ENCODE measurements around the gene CBY3.
A peak's percentile ranks its signal among the peaks of the same experiment; 100 is the strongest.
"Not testable (repeated sequence)": the region's sequence is repeated elsewhere in the genome, so short reads cannot be mapped to it uniquely, and the experiment has no call there.

CBY3 gene

DNA sequence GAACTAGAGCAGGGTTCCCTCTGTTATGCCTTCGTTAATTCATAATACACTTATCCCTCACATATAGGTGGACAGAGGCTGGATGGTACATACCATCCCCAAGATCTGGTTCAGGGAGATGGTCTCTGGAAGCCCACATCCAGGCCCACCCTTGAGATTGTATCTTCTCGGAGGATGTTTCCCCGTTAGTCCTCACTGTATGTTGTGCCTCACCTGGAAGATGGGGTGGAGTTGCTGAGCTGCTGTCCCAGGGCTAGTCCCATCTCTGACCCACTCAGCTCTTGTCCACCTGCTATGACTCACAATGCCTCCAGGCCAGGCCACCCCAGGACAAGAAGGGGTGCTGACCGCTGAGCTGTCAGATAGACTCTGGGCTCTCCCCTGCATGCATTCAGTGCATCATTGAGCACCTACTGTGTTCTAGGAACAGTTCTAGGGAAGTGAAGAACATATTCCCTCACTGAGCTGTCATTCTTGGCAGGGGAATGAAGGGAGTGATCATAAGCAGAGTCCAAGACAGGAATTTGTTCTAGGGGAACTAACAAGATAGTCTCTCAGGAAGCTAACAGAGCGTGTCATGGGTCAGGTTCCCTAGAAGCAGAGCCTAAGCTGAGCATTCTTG lies at the start of gene CBY3:
TSS of gene CBY3 (minus strand) at position 255 of the 622 bp plus-strand sequence. CDS start at position 139, 116 bp downstream.
- no peak for DNase-seq

DNA sequence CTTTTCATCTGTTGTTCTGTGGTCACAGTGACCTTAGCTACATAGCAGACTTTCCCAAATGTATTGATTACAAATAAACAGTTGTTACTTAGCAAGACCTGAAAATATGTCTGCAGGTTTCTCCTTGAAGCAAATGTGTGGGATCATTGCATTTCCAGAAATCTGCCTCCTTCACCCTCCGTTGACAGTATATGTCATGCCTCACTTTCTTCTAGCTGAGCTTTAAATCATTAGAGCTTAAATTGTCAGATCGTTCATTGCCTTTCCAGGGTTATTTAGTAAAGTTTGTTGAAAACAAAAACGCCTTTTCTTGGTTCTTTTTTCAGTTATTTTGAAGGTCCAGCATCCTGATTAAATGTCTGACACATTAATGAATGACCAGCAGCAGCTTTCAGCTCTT lies 49.5 kb upstream of the CBY3 start:
- no peak for DNase-seq

DNA sequence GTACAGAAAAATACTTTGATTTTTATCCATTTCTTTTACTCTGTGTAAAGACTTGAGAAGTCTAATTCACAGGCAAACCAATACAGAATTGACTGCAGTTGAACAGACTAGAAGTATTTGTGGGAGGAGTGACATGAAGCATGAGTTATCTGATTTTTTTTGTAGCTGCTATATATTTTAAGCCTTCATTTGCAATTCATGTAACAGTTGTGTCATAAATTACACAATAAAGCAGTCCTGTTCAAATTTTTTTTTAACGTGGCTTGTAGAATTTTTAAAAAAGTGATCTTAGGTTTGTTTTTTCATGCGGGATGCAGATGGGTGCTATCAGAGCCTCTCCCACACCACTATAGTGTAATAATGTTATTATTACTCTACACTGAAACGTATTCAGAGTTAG lies 48.9 kb upstream of the CBY3 start:
- DNase-seq: no peak

DNA sequence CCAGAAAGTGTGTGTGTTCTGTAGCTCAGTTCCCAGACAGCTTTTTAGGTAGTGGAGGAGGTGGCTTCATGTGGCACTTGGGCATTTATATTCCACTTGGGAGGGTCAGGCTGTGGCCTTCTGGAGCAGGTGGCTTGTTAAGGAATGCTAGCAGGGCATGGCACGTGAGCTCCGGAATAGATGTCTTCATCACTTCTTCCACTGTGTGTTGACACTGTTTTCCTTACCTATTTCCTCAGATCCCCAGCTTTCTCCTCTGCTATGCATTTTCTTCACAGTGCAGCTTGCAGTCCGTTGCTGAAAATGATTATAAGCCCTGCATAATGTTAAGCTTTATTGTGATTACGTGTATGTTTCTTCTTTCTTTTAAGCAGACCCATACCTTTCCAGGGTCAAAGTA lies 48.5 kb upstream of the CBY3 start:
- DNase-seq: no peak

DNA sequence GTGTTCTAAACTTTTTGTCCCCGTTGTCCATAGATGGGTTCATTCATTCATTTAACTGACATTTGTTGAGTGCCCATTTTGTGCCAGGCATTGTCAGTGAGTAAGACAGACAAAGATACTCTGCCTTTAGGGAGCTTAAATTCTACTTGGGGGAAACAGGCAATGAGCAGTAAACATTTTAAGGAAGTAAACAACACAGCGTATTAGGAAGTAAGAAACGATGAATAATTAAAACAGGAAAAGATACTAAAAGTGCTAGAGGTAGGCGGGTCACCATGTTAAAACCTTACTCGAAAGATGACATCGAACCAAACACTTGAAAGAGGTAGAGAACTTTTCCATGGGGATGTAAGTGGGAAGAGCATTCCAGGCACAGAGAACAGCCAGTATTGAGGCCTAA lies 46.3 kb upstream of the CBY3 start:
- DNase-seq: no peak

DNA sequence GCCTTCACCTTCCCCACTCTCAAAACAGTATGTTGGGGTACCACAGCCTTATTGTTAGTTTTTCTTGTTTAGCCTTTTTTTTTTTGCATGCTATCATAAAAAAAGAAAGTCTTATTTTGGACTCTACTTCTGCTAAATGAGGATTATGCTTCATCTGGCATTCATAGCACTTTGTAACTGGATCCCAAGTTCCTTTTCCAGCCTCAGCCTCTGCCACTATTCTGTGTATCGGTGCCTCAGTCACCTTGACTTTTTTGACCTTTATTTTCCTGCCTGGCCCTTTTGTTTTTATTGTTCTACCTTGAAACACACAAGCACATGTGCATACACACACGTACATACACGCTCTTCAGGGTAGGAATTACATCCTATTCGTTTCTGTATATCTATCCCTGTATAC lies 43.3 kb upstream of the CBY3 start:
- no peak for DNase-seq

DNA sequence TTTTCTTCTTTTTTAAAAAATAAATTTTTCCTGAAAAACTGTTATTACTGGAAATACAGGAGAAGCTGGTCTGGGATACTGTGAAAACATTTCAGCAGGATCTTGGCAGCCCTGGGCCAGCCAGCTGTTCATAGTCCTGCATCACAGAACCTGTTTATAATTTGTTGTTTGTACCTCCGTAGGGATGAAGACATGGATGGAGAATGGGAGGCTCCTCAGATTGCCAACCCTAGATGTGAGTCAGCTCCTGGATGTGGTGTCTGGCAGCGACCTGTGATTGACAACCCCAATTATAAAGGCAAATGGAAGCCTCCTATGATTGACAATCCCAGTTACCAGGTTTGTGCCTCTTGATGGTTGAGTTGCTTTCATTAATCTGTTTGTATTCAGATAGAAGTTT lies 39.4 kb upstream of the CBY3 start:
- no peak for DNase-seq

DNA sequence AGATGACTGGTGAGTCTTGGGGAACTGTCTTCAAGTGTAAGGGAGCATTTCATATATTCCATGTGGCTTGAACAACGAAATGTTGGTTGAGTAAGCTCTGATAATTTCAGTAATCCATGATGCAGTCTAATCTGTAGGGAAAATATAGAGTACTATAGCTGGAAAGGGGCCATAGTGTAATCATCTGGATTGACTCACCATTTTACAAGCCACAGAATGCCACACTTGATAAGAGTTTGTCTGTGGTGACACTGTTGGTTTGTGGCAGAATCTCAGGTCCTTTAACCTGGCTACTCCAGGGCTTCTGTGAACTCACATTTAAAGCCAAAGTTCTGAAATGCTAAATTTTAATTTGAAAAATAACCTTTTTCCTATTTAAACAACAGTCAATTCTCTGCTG lies 35.5 kb upstream of the CBY3 start:
- no peak for DNase-seq

DNA sequence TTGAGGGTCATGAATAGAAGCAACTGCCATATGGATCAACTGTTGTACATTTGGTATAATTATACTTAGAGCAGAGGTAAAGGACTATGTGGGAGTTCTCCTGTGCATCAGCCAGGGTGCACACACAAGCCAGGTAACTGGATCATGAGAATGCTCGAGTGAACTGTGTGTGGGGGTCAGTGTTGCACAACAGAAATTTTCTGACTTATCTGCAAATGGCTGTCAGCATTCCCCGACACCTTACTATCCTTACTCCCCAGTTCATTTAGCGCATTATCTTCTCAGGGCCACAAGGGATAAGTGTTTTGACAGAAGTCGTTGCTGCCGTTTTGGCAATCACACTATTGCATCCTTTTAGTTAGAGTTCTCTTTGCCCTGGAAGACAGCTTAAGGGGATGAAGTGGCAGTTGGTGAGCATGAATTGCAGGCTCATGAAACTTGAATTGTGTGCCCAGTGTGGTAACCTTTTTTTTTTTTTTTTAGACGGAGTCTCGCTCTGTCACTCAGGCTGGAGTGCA lies 19.6 kb upstream of the CBY3 start:
- DNase-seq: no peak

DNA sequence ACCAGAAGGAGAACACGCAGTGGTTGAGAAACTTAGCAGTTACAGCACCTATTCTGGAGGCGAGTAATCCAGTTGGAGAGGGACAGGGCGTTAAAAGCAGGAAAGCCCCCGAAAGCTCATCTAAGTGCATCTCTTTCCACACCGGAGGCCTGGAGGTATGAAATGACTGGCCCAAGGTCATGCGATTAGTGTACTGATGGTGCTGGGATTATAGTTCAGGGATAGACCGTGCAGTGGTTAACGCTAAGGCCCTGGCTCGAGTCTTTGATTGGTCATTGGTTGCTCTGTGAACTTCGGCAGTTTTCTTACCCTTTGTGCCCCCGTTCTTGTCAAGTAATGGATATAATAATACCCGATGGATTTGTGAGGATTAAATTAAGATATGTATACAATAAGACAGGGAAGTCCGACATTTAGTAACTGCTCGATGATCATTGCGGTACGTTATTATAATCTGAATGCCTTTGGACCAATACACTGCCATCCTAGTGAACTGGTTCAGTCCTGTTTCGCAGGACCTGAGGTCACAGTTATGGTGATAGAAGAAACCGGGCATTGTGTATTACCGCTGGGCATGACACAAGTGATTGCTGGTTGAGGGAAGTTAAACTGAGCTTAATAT lies 18.9 kb upstream of the CBY3 start:
- DNase-seq: peak in 4 of 56 donors; percentile 3 to 14 (median 8)

DNA sequence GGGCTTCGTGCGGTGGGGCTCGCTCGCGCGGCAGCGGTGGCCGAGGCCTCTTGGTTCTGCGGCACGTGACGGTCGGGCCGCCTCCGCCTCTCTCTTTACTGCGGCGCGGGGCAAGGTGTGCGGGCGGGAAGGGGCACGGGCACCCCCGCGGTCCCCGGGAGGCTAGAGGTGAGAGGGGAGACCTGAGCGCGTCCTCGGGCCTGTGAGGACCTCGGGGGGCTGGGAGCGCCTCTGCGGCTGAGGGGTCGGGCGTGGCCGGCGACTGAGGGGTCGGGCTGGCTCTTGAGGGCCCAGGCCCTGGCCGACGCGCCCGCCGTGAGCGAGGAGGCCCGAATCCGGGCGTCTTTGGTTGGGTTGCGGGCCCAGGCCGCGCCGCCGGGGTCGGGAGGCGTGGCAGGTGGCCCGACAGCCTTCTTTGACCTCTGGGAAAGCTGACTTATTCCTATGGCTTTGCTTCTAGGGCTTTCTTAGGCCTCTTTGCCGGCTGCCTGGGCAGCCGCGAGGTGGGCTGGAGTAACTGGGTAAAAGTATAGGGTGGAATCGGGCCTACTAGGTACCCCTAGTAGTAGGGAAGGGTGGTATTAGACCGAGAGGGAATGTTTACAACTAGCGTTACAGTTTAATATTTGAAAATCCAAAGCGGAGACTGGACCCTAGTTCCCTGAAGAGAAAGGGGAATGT lies 18.2 kb upstream of the CBY3 start, which contains the start of gene CANX:
TSS of gene CANX (plus strand) at position 33 of the 681 bp plus-strand sequence. CDS start 6,715 bp downstream, outside the sequence.
- DNase-seq: peak in 1 of 56 donors; percentile 19

DNA sequence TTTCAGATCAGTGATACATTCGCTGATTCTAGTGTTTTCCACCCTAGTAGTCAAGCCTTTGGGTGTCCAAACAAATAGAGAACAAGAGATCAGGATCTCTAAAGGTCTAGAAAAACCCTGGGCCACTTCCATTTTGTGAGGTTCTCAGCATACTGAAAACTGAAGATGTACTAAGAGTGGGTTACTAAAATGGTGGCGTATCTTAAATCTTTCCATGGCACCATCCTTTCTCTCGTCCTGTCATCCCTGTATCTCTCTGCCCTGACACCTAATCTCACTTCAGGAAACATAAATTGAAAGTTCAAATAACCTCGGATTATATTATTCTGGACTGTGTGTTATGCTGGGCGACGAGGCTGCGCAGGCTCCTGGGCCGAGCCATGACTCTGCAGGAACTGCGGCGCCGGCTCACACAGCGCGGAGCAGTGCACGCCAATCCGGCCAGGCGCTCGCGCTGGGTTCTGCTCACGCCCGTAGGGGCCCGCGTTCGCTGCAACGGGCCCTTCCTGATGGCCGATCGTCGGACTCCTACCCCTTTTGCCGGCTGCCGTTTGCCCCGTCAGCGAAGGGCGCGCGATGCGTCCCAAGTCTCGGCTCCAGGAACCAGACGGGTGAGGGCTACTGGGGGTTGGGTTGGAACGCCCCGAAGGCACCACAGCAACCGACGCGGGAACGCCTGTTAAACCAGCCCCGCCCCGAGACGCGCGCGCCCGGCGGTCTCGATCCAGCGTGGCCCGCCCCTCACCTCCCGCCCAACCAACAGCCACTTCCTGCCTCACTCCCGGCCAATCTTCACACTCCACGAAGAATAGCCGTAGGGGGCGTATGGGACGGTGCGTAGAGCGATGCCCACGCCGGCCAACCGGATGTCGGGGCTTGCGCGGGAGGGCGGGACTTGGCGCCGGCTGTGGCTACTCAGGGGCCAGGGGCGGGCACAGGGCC lies 17.4 kb upstream of the CBY3 start:
- DNase-seq: peak; percentile 86 to 100 (median 99)

DNA sequence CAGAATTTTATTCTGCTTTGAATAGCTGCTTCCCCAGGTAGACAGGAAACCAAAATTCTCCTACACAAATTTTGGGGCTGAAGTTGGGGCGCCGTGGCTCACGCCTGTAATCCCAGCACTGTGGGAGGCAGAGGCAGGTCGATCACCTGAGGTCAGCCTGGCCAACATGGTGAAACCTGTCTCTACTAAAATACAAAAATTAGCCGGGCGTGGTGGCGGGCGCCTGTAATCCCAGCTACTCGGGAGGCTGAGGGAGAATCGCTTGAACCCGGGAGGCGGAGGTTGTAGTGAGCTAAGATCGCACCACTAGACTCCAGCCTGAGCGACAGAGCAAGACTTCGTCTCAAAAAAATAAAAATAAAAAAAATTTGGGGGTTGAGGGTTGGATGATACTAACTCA lies 16.7 kb upstream of the CBY3 start:
- DNase-seq: not testable (repeated sequence)

DNA sequence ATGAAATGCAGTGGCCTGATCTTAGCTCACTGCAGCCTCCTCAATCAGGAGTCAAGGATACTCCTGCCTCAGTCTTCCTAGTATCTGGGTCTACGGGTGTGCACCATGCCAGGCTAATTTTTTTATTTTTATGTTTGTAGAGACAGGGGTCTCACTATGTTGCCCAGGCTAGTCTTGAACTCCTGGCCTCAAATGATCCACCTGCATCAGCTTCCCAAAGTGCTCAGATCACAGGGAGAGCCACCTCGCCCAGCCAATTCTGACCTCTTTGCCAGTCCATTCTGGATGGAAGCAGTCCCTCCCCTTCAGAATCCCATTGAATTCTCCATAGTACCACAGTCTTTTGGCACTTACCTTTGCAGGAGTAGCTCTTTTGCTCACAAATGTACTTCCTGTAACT lies 16.3 kb upstream of the CBY3 start:
- no peak for DNase-seq

DNA sequence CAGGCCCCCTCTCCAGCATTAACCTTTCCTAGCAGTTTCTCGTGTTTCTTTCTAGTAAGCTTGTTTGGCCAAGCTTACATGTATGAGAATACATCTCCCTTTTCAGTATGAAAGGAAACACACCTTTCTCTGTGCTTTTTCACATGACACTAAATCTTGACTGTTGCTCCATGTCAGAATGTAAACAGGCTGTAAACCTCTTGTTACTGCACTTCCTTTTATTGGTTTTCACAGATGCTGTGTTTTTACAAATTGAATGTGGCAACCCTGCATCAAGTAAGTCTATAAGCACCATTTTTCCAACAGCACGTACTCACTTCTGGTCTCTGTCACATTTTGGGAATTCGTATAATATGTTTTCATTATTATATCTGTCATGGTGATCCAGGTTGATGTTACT lies 15.8 kb upstream of the CBY3 start:
- no peak for DNase-seq

DNA sequence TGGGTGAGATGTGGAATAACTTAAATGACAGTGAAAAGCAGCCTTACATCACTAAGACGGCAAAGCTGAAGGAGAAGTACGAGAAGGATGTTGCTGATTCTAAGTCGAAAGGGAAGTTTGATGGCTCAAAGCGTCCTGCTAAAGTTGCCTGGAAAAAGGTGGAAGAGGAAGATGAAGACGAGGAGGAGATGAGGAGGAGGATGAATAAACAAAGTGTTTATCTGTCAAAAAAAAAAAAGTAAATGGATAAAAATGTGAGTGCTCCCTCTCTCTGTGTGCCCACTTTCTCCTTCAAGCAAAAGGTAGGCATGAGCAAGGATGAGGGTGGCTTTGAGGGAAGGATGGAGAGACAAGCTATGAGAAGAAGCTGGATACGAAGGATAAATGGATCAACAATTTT lies 13.7 kb upstream of the CBY3 start:
- DNase-seq: no peak

DNA sequence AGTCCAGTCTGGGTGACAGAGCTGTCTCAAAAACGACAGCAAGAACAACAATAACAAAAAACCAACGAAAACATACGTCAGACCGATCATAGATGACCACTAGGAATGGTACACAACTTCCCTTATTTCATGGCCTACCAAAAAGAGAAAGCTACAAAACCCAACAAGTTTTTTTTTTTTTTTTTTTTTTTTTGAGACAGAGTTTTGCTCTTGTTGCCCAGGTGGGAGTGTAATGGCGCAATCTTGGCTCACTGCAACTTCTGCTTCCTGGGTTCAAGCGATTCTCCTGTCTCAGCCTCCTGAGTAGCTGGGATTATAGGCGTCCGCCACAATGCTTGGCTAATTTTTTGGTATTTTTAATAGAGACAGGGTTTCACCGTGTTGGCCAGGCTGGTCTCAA lies 8.4 kb upstream of the CBY3 start:
- not testable (repeated sequence) for DNase-seq

DNA sequence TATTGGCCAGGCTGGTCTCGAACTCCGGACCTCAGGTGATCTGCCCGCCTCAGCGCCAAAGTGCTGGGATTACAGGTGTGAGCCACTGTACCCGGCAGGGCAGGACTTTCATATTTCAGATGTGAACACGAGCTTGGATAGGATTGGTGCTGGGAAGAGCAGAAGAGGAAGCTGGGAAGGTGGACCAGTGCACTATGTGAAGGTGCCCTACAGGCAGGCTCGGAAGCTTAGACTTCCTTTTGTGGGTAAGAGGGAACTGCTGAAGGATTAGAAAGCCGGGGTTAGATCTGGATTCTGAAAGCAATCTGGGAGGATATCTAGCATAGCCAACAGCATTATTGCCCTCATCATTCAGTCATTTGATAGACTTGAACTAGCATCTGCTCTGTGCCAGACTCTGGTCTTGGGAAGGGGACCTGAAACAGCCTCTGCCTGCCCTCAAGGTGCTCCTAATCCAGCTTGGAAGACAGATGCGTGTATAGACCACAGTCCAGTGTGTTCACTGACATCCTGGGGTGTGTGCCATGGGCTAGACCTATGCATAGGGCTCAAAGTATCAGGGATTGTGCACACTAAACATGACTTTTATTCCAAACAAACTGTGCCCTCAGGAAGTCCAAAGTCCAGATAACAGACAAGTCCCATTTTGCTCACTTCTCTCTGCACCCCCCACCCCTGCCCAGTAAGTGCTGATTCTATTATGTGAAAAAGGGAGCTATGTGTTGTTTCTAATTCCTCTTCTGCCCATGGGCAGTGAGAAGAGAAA lies 637 bp downstream of the CBY3 start:
- DNase-seq: no peak

DNA sequence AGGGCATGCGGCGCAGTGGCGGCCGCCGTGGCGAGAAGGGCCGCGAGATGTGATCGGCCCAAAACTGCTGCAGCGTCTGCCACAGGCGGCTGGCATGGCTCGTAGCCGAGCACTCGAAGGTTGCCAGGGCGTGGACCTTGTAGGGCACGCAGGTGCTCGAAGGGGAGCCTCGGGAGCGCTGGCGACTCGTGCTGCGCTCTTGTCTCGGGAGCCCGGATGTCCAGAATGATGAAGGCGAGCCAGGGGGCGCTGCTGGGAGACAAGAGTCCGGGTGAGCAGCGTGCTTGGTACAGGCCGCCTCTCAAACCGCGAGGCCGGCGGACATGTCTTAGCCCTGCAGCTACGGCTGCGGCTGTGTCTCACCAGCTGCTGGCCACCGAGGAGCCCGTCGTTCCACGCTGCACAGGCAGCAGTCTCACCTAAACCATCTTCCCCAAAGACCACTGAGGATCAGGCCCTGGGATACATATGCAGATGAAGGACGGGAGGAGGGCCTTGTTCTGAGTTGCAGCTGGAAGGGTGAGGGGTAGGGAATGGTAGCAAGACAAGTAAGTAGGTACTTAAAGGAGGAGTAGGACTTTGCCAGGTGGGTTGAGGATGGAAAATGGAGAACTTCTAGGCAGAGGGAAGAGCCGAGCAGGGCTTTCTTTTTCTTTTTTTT lies 1.7 kb downstream of the CBY3 start:
- DNase-seq: peak in 47 of 56 donors; percentile 4 to 72 (median 47)
